Activated T-helper 9 cell treated with anti-CD3 and anti-CD28 coated beads, Interleukin-2, amount 50 U/mL, for 16 hours (primary cell): Measurements from ENCODE around the gene CD151.
A peak's percentile ranks its signal among the peaks of the same experiment; 100 is the strongest.

Experiments
- DNase-seq: peaks from one replicate; pipeline ENCODE4 v3.0.0-alpha.2; 2020; ENCODE audit warnings: low read depth

Gene CD151

DNA sequence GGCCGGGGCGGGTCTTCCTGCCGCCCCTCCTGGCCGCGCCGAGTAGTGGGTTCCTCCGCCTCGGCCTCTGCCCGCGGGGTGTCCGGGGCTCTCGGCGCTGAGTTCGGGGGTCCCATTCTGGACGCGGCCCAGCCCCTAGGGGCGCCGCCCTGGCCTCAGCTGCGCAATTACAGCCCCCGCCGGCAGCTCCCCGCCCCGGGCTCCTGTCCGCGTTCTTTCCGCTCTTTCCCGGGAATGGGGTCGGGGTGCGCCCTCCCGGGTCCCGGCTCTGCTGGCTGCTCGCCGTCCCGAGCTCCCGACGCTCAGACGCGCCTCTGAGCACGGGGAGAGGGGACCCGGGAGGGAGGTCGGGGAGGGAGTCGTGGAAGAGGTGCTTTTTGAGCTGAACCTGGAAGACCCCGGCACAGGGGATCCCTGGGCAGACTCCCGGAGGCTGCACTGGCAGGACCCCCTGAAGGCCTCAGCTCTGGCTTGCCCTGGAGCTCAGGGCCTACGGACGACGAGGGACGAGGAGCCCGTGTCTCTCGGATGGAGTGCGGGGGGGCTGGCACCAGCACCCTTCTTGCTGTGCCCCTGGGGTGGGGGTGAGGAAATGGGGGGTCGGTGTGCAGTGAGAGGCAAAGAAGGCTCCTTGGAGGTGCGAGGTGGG is 10.5 kb downstream of the CD151 start:
- DNase-seq: no peak

GRCh38 chr11:843818-844692 is 11.3 kb downstream of the CD151 start:
- DNase-seq: no peak

DNA sequence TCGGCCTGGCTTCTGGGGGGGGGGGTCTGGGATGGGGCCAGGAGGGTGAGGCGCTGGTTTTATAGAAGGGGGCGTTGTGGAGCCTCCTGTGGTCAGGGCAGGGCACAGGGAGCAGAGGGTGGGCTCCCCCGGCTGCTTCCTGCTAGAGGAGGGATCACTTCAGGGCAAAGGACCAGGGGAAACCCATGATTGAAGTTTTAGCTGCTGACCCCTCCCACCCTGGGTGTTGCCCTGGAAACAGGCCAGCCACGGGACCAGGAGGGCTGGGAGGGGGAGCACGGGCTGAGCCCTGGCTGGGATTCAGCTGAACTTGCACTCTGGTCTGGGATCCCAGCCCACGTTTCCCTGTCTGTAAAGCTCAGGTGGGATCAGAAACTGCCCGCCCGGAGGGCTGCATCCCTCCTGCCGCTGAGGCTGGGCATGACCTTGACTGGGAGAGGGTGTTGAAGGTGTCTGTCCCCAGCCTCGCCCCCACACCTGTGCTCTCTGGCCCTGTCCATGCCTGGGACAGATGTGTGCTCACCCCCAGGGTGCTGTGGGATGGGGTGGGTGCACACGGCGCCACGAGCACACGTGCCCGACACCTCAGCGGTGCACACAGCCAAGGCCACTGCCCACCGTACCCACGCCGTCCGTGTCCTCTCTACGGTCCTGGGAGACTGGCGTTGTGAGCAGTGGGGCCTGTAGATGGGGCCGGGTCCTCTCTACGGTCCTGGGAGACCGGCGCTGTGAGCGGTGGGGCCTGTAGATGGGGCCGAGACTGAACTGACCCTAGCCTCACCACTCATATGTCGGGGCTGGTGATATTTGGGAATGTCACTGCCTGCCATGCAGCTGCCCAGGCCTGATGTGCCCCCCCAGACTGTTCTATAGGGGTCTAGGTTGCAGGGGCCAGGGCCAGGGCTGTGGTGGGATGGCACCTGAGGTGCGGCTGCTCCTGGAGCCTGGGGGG is 12.2 kb downstream of the CD151 start:
- DNase-seq: no peak

GRCh38 chr11:845872-846495 is 13.2 kb downstream of the CD151 start:
- no peak for DNase-seq

- DNase-seq: no peak
These were observed 13.8 kb downstream of the CD151 start for GRCh38 chr11:846496-847098.

DNA sequence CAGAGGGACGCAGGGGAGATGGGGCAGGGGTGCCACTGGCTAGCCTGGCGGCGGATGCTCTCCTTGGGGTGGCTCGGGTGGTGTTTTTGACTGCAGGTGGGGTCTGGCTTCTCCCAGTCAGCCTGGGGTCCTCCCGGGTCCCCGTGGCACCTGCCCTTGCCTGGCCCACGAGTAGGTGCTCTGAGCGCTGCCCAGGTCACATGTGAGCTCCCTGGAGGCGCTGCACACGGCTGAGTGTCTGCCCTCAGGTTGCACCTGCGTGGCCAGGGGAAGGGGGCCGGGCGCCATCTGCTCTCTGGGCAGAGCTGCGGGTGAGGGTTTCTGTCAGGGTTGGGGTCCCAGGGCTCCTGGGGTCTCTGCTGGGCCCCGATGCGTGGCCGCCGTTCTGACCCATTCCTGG is 15.1 kb downstream of the CD151 start:
- DNase-seq: no peak

- peak; percentile 50 for DNase-seq
These were observed 15.7 kb downstream of the CD151 start for GRCh38 chr11:848380-848931.

GRCh38 chr11:849104-849824 is 16.5 kb downstream of the CD151 start:
- DNase-seq: no peak

GRCh38 chr11:849951-850774 is 17.4 kb downstream of the CD151 start:
- no peak for DNase-seq

GRCh38 chr11:850775-851763 is 18.3 kb downstream of the CD151 start:
- no peak for DNase-seq

GRCh38 chr11:852762-853161 is 20.0 kb downstream of the CD151 start:
- no peak for DNase-seq

DNA sequence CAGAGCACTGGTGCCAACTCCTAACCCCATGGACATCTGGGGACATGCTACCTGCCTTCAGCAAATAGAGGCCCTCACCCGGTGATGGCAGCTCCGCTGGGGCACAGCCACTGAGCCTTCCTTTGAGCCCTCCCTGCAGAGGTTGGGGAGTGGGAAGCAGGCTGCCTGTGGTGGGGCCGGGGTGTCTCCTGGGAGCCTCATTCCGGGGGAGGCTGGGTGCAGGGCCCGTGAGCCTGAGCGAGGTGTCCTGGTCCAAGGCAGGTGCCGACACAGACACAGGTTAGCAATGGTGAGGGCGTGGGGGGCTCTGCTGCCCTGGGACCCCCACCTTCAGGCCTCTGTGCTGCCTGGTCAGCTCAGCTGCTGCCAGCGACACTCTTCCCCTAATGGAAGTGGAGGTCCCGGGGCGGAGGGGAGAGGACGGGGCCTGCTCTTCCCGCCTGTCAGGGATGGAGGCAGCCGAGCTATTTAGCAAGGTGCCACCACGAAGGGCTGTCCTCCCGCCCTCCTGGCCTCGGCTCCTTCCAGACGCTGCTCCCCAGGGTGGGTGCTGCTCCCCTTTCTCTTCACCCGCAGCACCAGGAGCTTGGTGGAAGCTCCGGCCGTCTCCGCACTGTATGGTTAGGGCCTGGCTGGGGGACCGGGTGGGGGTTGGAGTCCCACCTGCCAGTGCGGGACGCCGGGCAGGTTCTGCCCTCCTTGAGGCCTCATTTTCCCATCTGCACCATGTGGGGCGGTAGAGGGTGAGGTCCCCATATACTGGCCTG is 21.1 kb downstream of the CD151 start:
- DNase-seq: no peak

DNA sequence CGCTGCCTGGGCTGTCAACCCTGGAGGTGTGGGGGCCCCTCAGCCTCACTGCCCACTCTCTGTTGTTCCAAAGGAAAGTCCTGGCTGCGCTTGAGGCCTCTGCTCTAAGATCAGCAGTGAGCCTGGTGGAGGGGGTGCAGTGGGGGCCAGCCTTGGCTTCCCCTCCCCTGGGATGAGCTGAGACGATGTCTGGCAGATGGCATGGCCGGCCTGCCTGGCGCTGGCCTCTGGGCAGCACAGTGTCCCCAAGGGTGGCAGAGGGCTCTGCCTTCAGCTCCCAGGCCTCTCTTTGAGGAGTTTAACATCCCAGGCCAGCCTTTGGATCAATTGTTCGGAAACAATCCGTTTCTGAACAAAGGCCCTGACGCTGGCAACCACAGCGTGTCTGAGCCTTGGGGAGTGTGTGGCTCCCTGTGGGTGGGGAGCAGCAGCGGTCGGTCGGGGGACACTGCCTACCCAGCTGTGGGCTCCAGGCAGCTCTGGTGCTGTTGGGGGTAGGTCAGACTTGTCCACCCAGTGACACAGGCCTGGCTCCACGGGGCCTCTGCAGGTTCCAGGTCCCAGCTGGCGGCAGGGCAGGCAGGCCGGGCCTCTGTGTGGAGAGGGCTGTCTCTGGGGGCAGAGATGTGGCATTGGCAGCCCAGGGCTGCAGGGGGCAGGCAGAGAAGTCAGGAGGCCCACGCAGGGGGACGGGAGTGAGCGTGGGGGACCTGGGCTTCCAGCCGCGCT is 22.0 kb downstream of the CD151 start:
- DNase-seq: no peak

DNA sequence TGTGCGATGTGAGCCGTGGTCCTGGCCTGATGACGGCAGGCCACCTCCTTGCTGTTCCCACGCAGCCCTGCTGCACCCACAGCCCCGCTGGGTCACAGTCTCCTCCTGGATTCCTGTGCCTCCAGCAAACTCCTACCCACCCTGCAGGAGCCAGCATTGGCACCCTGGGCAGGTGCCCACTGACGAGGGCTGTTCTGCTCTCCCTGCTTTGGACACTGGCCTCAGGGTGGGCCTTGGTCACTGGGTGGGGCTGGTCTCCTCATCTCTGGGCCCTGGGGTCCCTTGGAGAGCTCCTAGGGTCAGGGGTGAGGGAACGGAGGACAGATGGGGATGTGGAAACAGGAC is 22.6 kb downstream of the CD151 start:
- no peak for DNase-seq

DNA sequence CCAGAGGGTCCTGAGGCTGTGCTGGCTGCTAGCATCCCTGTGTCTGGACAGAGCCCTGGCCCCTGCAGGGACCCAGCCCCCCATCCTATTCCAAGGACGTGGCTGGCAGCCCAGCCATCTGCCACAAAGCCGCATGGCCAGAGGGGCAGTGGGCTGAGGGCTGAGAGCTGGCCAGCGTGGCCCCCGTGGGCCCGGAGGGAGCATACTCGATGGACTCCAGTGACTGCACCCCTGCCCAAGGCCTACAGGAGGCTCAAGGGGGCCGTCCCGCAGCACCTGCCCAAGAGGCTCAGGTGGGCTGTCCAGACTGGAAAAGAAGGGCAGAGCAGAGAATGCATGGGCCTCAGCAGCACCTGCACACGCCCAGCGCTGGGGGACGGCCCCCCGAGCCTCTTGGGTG is 23.0 kb downstream of the CD151 start:
- DNase-seq: no peak

DNA sequence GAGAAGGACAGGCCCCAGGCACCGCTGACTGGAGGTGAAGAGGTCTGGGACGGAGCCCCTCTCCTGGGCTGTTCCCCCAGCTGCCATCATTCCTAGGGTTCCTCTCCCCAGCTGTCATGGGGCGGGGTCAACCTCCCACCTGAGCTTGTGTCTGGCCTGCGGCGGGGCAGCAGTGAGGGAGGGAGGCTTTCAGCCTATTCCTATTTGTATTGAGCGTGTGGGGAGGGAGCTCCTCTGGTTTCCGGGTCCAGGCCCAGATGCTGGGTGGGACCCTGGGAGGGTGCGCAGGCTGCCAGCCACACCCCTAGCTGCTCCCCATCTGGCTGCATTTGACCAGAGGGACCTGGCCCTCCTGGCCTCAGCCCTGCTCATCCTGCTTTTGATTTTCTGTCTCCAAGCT is 23.6 kb downstream of the CD151 start:
- no peak for DNase-seq
